Activated CD8-positive, alpha-beta memory T cell treated with anti-CD3 and anti-CD28 coated beads for 36 hours (primary cell): ENCODE data around the gene MTOR. TPM values are rescaled to one million over a fixed set of nuclear protein-coding genes. Genes with fewer than 3 reads are reported as not detected.
"Not testable (repeated sequence)": the region's sequence is repeated elsewhere in the genome, so short reads cannot be mapped to it uniquely, and the experiment has no call there.

Source experiments
- CTCF ChIA-PET: fragments of 350-600 bp; sonication (Branson Sonifier 250); formaldehyde crosslinking; loops from one replicate; lab custom pipeline; 2021; ENCODE audit warnings: antibody characterized with exemption; lab: Charles Lee
- POLR2A ChIA-PET: fragments of 350-600 bp; sonication (Branson Sonifier 250); formaldehyde crosslinking; loops from one replicate; lab custom pipeline; 2021; ENCODE audit warnings: antibody characterized with exemption; lab: Charles Lee
- total RNA-seq, 2 experiments: library from RNA; stranded (reverse); gene quantifications; one replicate each; pipeline ENCODE4 v1.2.3, GENCODE V29; 2021

Gene MTOR
- total RNA-seq, 2 experiments from 2014 or later, result 49.3 to 52.2 TPM

DNA sequence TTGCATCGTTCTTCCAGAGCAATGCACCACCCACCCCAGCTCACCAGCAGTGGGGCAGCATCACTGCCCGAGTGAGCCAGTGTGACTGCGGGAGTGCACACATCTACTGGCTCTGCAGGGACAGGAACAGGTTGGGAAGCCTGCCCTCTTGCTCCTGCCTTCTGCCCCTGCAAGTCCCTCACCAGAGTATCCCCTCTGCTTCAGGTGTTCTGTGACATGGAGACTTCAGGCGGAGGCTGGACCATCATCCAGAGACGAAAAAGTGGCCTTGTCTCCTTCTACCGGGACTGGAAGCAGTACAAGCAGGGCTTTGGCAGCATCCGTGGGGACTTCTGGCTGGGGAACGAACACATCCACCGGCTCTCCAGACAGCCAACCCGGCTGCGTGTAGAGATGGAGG, 69.0 kb downstream of the MTOR start:
- CTCF ChIA-PET, result no interaction called here
- POLR2A ChIA-PET, result no interaction called here

DNA sequence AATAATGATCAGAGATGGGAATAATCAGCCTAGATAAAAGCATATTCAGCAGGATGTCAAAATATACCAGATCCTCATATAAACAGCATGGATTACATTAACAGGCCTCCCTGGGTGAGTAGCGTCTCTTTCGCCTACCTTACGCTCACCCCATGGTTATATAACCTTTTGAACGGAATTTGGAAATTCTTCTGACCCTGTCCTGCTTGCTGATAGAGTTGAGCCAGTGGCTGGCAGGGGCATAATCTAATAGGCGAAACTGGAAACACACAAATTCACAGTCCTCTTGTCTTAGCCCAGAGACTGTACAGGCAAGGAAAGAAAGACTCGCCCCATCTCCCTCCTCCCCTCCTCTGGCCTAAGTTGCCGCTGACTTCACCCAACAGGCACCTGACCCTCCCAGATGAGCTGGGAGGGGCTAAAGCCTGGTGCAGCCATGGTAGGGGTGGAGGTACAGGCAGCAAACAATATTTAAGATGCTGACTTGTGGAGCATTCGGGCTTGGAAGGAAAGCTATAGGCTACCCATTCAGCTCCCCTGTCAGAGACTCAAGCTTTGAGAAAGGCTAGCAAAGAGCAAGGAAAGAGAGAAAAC, 73.4 kb downstream of the MTOR start, which contains the start of gene ANGPTL7:
ANGPTL7 (plus strand) TSS at position 498 of the 594 bp plus-strand sequence. CDS start 225 bp downstream, outside the sequence.
- POLR2A ChIA-PET, result no interaction called here
- CTCF ChIA-PET, result no interaction called here

DNA sequence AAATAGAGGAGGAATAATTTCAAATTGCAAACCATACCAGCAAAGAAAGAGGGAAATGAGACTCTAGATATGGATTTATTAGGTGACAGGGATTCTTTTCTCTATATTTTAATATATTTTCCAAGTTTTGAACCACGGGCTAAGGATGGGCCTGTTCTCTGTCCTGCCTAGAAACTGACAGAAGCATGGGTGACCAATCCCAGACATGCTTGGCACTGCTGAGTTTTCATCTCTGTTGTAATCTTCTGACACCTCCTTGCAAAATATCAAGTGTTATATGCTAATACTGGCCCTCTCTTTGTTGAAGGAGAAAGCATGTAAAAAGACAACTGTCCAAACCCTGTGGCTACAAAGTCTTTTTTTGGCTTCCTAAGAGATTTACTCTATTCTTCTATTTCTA, 74.0 kb downstream of the MTOR start:
- CTCF ChIA-PET, result no interaction called here
- POLR2A ChIA-PET, result no interaction called here

DNA sequence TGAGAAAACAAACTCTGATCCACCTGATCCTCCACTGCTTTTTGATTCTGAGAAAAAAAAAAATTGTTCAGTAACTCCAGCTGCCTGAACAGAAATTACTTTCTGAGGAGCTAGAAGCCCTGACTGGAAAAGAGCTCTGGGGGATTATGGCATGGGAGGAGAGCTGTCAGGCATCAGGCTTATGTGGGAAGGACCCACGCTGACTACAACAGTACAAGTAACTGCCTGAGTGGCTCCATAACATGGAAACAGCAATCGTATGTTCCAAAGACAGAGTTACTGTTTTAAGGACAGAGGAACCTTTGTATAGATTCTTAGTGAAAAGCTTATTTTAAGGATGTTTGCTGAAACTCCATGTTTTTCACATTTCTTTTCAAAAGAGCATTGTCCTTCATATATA, 74.4 kb downstream of the MTOR start:
- POLR2A ChIA-PET, result no interaction called here

DNA sequence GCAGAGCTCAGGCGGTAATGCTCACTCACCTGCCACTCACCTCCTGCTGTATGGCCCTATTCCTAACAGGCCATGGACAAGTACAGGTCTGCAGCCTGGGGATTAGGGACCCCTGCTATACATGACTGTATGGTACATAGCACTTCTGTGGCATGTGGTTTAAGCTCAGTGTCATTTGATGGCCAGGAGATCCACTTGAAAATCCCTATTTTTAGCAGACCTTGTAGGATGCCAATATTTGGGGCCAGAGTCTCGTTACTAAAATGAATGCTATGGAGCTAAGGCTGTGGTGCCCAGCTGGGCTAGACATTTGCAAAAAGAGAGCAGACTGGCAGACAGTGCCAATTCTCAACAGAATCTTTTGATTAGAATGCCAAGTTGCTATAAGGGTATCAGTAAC, 74.9 kb downstream of the MTOR start:
- CTCF ChIA-PET, result interaction anchor here (0.6 kb wide), 1 partner anchor 970 kb away, joined by 3 read pairs; no protein-coding TSS in a partner anchor
- POLR2A ChIA-PET, result no interaction called here

More for the DNA sequence above, 74.4 kb downstream of the MTOR start:
- CTCF ChIA-PET, result interaction anchor here (0.6 kb wide), 1 partner anchor 971 kb away, joined by 3 read pairs; no protein-coding TSS in a partner anchor

DNA sequence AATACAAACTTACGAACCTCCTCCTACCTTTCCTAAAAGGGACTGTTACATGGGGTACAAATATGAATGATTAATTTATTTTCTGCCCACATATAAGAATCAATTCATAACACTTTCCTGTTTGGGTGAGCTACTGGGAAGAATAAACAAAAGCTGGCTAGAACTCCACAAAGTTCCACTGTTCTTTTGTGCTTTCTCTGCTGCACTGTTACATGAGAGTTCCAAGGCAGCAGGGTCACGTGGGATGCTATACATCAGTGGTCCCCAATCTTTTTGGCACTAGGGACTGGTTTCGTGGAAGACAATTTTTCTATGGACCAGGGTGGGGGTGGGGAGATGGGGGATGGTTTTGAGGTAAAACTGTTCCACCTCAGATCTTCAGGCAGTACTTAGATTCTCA, 75.4 kb downstream of the MTOR start:
- ChIA-PET POLR2A (no interaction called here), CTCF (interaction anchor here (0.7 kb wide), 1 partner anchor 20 kb away, joined by 4 read pairs; no protein-coding TSS in a partner anchor)

DNA sequence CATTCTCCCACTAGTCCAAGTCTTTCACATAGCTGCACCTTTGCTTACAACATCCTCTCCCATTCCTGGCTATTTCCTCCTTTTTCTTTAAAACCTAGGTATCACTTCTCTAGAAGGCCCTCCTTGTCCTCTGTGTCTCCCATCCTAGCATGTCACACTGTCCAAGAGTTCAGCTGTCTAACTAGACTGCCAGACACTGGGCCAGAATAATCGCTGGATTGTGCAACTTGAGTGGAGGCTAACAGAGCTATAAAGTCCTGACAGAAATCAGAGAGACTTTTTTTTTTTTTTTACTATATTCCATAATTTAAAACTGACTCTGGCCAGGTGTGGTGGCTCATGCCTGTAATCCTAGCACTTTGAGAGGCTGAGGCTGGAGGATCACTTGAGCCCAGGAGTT, 77.4 kb downstream of the MTOR start:
- ChIA-PET POLR2A (interaction anchor here (0.6 kb wide), 1 partner anchor 78 kb away, joined by 3 read pairs; the partner anchor contains the start of gene MTOR), CTCF (no interaction called here)

DNA sequence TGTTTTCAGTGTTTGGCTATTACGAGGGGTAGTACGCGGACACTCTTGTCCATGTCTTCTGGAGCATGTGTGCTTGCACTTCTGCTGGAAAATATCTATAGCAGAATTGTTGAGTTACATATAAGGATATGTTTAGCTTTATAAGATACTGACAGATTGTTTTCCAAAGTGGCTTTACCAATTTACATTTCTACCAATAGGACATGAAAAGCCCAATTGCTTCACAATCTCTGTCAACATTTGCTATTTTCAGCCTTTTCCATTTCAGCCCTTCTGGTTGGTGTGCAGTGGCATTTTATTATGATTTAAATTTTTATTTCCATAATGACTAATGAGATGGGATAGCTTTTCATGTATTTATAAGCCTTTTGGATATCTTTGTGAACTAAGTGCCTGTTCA, 79.5 kb downstream of the MTOR start:
- POLR2A ChIA-PET, result no interaction called here
- CTCF ChIA-PET, result no interaction called here

DNA sequence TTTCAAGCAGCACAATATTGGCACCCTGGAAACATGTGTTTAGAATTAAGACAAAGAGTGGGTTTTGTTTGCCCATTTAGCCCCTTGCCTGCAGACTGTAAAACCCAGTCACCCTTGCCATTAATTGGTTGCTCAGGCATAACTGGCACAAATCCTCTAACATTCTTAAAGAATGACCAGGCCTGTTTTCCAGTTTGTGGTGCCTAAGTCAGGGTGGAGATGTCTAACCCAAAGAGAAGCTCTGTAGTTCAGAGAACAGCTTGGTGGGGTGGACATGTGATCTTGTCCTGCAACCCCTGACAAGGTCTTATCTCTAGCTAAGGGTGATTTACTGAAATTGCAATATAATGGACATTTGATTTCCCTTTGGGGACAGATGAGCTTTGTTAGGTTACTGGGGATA, 82.0 kb downstream of the MTOR start:
- CTCF ChIA-PET, result no interaction called here
- POLR2A ChIA-PET, result no interaction called here

DNA sequence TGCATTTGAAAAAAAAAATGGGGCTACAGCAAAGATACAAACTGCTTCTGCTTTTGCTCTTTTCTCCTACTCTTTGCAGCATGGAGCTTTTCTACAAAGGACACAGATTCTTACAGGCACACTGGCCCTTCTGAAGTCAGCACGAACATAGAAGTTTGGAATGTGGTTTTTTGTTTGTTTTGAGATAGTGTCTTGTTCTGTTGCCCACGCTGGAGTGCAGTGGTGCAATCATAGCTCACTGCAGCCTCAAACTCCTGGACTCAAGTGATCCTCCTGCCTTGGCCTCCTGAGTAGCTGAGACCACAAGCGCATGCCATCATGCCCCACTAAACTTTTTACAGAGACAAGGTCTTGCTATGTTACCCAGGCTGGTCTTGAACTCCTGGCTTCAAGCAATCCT, 82.6 kb downstream of the MTOR start:
- POLR2A ChIA-PET, CTCF ChIA-PET: not testable (repeated sequence)

DNA sequence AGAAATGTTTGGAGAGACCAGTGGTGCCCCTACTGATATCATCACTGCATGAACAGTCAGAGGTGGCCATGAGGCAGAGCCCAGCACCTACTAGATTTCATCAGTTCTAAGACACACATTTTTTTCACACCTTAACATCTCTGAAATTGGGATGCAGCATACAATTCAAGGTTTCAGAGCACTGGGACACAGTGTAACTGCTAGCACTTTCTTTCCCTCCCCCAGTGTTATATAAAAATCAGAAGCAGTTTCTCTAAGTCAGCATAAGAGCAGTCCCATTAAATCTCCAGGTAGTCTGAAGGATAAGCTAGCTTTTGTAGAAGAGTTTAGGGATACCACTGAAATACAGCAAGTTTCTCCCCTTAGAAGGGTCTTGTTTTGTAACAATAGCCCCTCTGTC, 83.2 kb downstream of the MTOR start:
- CTCF ChIA-PET, result no interaction called here
- POLR2A ChIA-PET, result no interaction called here

DNA sequence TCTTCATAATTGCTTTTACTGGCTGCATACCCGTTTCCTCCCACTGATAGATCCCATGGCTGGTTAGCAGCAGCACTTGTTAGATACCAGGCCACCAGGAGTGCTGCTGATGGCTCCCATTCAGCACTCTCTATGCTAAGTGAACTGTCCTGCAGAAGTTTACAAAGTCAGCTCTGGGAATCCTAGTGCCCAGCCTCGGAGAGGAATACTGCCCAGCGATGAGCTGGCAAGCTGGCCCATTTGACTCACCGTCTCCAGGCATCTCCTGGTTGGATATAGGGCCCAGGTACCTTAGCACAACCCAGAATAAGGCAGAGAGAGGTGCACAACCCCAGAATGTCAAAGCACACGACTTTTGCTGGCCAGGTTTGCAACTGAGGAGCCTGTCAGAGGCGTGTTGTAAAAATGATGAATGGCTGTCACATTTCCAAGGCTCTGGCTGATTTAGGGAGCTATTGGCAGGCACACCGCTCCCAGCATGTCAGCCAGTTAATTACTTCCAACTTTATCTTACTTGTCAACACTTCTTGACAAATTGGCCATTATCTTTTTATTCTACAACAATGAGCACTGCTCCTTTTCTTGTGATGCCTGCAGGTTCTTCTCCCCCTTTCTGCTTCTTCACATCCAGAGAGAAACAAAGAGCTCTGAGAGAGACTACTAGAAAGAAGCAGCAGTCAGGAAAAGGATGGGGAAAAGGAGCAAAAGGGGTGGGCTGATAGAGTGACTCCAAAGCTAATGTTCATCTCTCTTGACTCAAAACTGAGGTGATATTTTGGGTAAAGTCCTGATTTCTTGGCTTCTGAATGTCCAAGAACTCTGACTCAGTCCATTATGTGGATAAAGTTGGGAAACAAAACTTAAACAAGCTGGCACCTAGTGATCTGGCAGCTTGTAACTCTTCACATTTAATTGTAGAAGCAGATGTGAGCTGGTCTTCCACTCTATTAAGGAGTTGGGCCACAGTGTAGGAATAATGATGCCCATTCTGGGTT, 84.0 kb downstream of the MTOR start:
- ChIA-PET CTCF (no interaction called here), POLR2A (no interaction called here)

DNA sequence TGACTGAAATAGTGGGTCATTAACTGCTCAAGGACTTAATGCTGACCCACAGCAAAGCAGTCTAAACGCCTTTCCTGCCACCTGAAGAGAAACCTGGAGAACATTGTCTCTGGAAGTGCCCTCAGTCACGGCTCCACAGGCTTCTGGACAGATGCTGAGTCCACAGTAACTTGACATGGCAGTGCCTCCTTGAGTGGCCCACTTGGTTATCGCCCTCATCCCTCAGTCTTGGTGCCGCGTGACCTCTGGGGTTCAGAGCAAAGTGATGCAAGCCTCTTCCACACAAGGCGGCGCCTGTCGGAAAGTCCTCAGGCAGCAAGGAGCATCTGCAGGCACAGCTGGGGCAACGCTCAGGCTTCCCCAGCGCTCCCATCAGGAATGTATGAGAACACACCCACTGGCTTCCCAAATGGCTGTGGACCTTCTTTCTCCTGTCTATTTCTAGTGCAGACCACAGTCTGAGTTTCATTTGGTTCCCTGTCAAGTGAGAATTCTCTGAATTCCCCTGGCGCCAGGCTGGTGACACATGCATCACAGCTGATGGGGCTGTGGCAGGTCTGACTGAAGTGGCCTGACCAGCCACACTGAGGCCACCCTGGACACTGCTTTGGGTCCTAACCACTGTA, 86.2 kb downstream of the MTOR start:
- POLR2A ChIA-PET, result no interaction called here
- CTCF ChIA-PET, result no interaction called here

DNA sequence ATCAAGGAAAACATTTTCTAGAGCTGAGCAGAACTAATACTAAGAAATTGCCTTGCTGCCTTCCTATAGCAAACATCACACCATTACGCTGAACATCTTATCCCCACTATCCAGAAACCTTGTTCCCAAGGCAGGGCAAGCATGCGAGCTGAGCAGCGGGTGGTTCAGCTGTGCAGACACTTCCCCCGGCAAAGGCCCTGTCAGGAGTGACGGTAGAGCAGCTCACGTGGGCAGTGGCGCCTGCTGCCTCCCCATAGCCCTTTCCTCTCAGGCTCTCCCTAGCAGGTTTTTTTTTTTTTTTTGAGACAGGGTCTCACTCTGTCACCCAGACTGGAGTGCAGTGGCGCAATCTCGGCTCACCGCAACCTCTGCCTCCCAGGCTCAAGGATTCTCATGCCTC, 86.9 kb downstream of the MTOR start:
- CTCF ChIA-PET, result no interaction called here
- POLR2A ChIA-PET, result no interaction called here

DNA sequence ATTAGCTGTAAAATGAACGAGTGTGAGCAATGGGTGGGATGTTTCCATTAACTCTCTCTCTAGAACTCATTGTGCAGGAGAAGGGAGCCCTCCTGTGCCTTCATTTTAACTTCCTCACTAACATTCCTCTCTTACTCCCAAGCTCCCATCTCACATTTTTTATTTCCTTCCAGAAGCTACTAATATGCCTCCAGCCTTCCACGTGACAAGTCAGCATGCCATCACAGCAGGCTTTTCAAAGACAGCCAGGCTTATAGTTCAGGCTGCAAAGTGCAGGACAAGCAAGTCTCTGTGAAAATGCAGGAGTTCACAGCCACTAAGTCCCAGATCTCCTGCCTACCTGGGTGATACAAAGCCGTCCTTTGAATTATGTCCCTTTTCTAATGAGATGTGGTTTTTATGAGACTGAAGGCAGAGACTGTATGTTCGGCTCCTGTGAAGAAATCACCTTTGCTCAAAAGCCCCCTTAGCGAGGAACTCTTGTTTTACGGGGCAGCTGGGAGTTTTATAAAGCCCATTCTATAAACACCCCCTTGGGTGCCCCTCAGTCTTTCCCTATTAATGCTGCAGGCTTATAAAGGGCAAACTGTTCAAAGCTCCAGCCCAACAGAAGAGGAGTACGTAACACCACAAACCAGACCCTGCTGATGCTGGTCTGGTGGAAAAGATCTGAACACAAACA, 87.9 kb downstream of the MTOR start:
- ChIA-PET POLR2A (no interaction called here), CTCF (no interaction called here)

DNA sequence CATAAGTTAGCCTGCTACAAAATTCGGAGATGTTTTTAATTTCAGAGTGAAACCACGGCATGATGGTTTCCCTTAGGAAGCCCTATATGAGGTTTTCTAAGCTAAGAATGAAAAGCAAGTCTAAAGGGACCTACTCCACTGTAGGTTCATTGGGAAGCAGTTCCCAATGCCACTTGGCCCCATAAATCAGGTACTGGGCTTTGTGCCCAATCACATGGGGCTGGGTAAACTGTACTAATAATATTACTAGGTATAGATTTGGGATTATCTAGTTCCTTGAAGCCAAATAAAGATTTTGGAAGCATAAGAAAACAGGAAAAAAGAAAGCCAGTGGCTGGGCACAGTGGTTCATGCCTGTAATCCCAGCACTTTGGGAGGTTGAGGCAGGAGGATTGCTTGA, 92.2 kb downstream of the MTOR start:
- ChIA-PET POLR2A (no interaction called here), CTCF (no interaction called here)

DNA sequence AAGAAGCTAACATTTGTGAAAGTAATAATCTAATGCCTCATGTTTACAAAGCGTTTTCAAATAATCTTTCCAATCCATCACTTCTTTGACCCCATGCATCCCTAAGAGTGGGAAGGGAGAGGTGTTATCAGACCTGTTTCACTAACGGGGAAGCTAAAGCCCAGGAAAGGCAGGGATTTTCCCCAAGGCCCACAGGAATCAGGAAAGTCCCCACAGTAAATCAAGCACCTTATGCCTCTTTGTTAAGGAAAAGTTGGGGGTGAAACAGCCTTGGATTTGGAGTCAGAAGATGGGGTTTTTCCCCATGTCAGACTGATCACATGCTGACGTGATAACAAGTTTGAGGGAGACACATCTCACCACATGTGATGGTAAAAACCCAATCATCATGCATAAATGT, 93.1 kb downstream of the MTOR start:
- CTCF ChIA-PET, result interaction anchor here (1.3 kb wide), 1 partner anchor 131 kb away, joined by 5 read pairs; no protein-coding TSS in a partner anchor
- POLR2A ChIA-PET, result no interaction called here

DNA sequence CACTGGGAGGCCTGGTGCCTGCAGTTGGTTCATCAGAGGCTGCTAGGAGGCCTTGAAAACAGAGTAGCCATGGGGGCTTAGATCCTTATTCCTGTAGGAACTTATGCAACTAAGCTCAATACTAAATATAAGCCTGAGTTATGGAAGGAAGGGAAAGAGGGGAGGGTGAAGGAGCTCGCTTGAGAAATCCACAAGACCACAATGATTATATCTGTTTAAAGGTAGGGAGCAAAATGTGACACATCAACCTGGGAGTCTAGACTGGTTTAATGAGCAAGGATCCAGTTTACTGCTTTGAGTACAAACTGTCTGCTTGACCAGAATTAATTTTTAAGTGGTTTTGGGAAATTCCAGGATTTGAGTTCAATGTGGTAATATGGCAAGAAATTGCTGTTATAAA, 93.6 kb downstream of the MTOR start:
- ChIA-PET POLR2A (no interaction called here), CTCF (interaction anchor here (1.3 kb wide), 1 partner anchor 131 kb away, joined by 5 read pairs; no protein-coding TSS in a partner anchor)

DNA sequence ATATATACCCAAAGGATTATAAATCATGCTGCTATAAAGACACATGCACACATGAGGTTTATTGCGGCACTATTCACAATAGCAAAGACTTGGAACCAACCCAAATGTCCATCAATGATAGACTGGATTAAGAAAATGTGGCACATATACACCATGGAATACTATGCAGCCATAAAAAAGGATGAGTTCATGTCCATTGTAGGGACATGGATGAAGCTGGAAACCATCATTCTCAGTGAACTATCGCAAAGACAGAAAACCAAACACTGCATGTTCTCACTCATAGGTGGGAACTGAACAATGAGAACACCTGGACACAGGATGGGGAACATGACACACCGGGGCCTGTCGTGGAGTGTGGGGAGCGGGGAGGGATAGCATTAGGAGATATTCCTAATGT, 95.6 kb downstream of the MTOR start:
- POLR2A ChIA-PET, CTCF ChIA-PET: not testable (repeated sequence)
